Activated CD4-positive, alpha-beta T cell treated with anti-CD3 and anti-CD28 coated beads, Interleukin-2, amount 10 ng/mL, durations not matched to agents 7 days and 5 days (primary cell): Measurements from ENCODE around the gene LOXL4. TPM values are rescaled to one million over a fixed set of nuclear protein-coding genes. Genes with fewer than 3 reads are reported as not detected.

Source experiments
- CTCF ChIA-PET: fragments of 350-600 bp; sonication (Branson Sonifier 250); formaldehyde crosslinking; loops from one replicate; lab custom pipeline; 2021; ENCODE audit warnings: antibody characterized with exemption; lab: Charles Lee
- POLR2A ChIA-PET: fragments of 350-600 bp; sonication (Branson Sonifier 250); formaldehyde crosslinking; loops from one replicate; lab custom pipeline; 2021; ENCODE audit warnings: antibody characterized with exemption; lab: Charles Lee
- DNase-seq: peaks from one replicate; pipeline ENCODE4 v3.0.0-alpha.2; 2020
- H3K27ac Mint-ChIP-seq: one replicate; pipeline ENCODE4 v1.8.0; 2021; ENCODE audit warnings: mild to moderate bottlenecking, moderate library complexity, mixed read lengths
- H3K27me3 Mint-ChIP-seq: one replicate; pipeline ENCODE4 v1.8.0; 2021; ENCODE audit warnings: mixed read lengths
- H3K36me3 Mint-ChIP-seq: one replicate; pipeline ENCODE4 v1.8.0; 2021; ENCODE audit warnings: low read depth, mixed read lengths
- H3K4me1 Mint-ChIP-seq: one replicate; pipeline ENCODE4 v1.8.0; 2021; ENCODE audit warnings: mixed read lengths
- H3K4me3 Mint-ChIP-seq: one replicate; pipeline ENCODE4 v1.8.0; 2021; ENCODE audit warnings: mild to moderate bottlenecking, moderate library complexity, mixed read lengths
- H3K9me3 Mint-ChIP-seq: one replicate; pipeline ENCODE4 v1.8.0; 2021; ENCODE audit warnings: mixed read lengths
- total RNA-seq, 2 experiments: library from RNA; stranded (reverse); gene quantifications; one replicate each; pipeline ENCODE4 v1.2.3, GENCODE V29; 2021

Gene LOXL4
- total RNA-seq, 2 experiments from 2014 or later: not detected

DNA sequence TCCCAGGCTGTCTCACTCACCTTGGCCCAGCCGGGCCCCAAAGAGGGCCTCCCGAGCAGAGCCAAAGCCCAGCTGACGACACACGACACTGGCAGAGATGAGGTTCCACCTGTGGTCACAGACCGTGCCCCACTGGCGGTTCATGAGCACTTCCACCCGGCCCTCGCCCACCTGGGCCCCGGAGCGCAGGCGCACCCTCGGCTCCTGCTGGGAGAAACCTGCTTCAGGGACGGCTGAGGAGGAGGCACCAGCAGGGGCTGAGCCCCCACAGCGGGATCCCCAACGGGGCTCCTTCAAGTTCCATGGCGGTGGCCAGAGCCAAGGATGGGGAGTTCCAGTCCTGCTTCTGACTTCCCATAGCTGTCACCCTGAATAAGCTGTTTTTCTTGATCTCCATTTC lies 10.0 kb downstream of the LOXL4 start:
- Mint-ChIP-seq H3K27ac (no peak overlapping the region), H3K27me3 (no peaks in the 10 kb centered on the region), H3K4me1 (no peaks in the 10 kb centered on the region), H3K4me3 (no peak overlapping the region), H3K9me3 (no peaks in the 10 kb centered on the region), H3K36me3 (no peaks in the 10 kb centered on the region)
- POLR2A ChIA-PET: no interaction called here
- DNase-seq: no peak
- CTCF ChIA-PET: no interaction called here

DNA sequence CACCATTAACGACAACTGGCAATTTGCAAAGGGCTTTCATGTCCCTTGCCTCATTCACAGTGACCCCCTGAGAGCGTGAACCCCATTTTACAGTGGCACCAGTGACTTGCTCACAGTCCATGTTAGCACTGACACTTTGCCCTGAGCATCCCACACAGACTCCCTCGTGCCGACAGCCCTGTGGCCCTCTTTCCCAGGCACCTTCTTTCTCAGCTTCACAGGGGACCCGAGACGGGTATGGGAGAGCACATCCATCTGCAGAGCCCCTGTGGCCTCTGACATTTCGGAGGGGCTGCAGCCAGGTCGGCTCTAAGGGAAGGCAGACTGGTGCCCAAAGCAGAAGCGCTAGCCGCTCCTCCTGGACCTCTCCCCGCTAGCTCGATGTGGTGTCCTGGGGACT lies 10.8 kb downstream of the LOXL4 start:
- ChIA-PET CTCF (no interaction called here), POLR2A (no interaction called here)
- Mint-ChIP-seq H3K9me3 (no peaks in the 10 kb centered on the region), H3K27ac (no peak overlapping the region), H3K36me3 (no peaks in the 10 kb centered on the region), H3K4me1 (no peaks in the 10 kb centered on the region), H3K4me3 (no peak overlapping the region), H3K27me3 (no peaks in the 10 kb centered on the region)
- no peak for DNase-seq

GRCh38 chr10:98256692-98257091 lies 11.3 kb downstream of the LOXL4 start:
- no peak overlapping the region for H3K4me3 Mint-ChIP-seq
- ChIA-PET CTCF (no interaction called here), POLR2A (no interaction called here)
- no peaks in the 10 kb centered on the region for H3K9me3 Mint-ChIP-seq
- no peaks in the 10 kb centered on the region for H3K36me3 Mint-ChIP-seq
- H3K27ac Mint-ChIP-seq: no peak overlapping the region
- no peaks in the 10 kb centered on the region for H3K27me3 Mint-ChIP-seq
- H3K4me1 Mint-ChIP-seq: no peaks in the 10 kb centered on the region
- no peak for DNase-seq

DNA sequence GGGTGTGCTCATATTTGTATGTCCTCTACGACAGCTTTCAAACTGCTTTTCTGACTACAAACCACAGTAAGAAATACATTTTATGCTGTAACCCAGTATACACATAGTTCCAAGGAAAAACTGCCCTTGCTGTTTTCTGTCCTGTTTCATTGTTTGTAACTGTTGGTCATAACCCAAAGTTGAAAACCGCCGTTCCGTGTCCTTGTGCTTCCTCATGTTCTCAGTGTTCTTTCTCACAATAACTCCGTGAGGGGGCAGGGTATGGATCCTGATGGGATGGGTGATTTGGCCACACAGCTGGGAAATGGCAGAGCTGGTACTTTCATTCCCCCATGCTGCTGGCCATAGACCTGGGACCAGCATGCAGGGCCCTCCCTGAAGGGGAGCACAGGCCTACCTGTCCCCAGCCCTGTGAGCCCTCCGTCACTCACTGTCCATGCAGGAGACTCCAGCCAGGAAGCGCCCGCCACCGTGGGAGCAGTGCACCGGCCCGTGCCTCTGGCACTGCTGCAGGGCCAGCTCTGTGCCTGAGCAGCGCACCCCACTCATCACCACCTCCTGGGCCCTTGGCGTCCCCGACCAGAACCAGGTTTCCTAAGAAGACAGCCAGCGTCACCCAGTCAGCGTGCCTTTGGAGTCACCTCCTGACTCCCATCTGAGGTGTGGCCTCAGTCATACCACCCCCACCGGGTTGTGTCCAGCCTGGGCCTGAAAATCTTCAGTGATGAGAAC lies 12.7 kb downstream of the LOXL4 start:
- no peaks in the 10 kb centered on the region for H3K9me3 Mint-ChIP-seq
- DNase-seq: no peak
- ChIA-PET CTCF (no interaction called here), POLR2A (no interaction called here)
- H3K4me3 Mint-ChIP-seq: no peak overlapping the region
- H3K27ac Mint-ChIP-seq: no peak overlapping the region
- no peaks in the 10 kb centered on the region for H3K4me1 Mint-ChIP-seq
- H3K36me3 Mint-ChIP-seq: no peaks in the 10 kb centered on the region
- H3K27me3 Mint-ChIP-seq: no peaks in the 10 kb centered on the region

- Mint-ChIP-seq H3K9me3 (no peaks in the 10 kb centered on the region), H3K4me3 (no peak overlapping the region), H3K27ac (no peak overlapping the region), H3K36me3 (no peaks in the 10 kb centered on the region), H3K4me1 (no peaks in the 10 kb centered on the region), H3K27me3 (no peaks in the 10 kb centered on the region)
- CTCF ChIA-PET: no interaction called here
- DNase-seq: no peak
- POLR2A ChIA-PET: no interaction called here
Measured at GRCh38 chr10:98254234-98254974, 13.6 kb downstream of the LOXL4 start.

- H3K27ac Mint-ChIP-seq: no peak overlapping the region
- ChIA-PET CTCF (interaction anchor here (0.6 kb wide), 1 partner anchor 862 kb away, joined by 4 read pairs; no protein-coding TSS in a partner anchor), POLR2A (no interaction called here)
- no peaks in the 10 kb centered on the region for H3K9me3 Mint-ChIP-seq
- no peaks in the 10 kb centered on the region for H3K27me3 Mint-ChIP-seq
- H3K4me1 Mint-ChIP-seq: no peaks in the 10 kb centered on the region
- no peaks in the 10 kb centered on the region for H3K36me3 Mint-ChIP-seq
- no peak for DNase-seq
- no peak overlapping the region for H3K4me3 Mint-ChIP-seq
Measured at GRCh38 chr10:98253499-98253898, 14.5 kb downstream of the LOXL4 start.

- CTCF ChIA-PET: no interaction called here
Measured at GRCh38 chr10:98252464-98252863, 15.5 kb downstream of the LOXL4 start.

GRCh38 chr10:98251399-98251798 lies 16.6 kb downstream of the LOXL4 start:
- ChIA-PET POLR2A (no interaction called here), CTCF (no interaction called here)
- Mint-ChIP-seq H3K9me3 (no peaks in the 10 kb centered on the region), H3K4me1 (peaks cover 3% of the 10 kb centered on the region), H3K36me3 (peaks cover 15% of the 10 kb centered on the region), H3K27ac (no peak overlapping the region), H3K27me3 (no peaks in the 10 kb centered on the region), H3K4me3 (no peak overlapping the region)
- no peak for DNase-seq

More at GRCh38 chr10:98252464-98252863, 15.5 kb downstream of the LOXL4 start:
- Mint-ChIP-seq H3K4me1 (no peaks in the 10 kb centered on the region), H3K9me3 (no peaks in the 10 kb centered on the region), H3K4me3 (no peak overlapping the region), H3K36me3 (peaks cover 6% of the 10 kb centered on the region), H3K27ac (no peak overlapping the region), H3K27me3 (no peaks in the 10 kb centered on the region)
- no peak for DNase-seq
- POLR2A ChIA-PET: no interaction called here

DNA sequence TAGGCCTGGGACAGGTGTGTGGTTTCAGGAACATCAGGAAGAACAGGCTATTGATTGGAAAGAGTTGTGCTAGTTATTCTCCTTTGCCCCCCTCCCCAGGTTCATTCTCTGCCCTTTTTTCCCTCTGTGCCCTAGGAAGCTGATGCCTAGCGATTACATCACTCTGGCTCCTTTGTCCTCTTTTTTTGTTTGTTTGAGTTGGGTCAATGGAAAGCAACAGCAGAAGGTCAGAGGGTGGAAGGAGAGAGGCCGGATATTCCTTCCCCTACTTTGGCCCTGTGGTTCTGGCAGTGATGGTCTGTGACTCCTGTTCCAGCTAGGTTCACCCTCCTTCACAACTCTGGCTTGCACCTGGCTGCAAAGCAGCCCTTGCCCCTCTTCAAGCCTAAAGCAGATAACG lies 18.9 kb downstream of the LOXL4 start:
- ChIA-PET POLR2A (no interaction called here), CTCF (interaction anchor here (0.9 to 1.3 kb wide), 2 partner anchors 11 to 15 kb away, joined by 3 read pairs; no protein-coding TSS in a partner anchor)
- no peak for DNase-seq
- H3K27ac Mint-ChIP-seq: no peak overlapping the region
- no peak overlapping the region for H3K4me3 Mint-ChIP-seq
- H3K27me3 Mint-ChIP-seq: no peaks in the 10 kb centered on the region
- H3K4me1 Mint-ChIP-seq: peaks cover 5% of the 10 kb centered on the region
- H3K36me3 Mint-ChIP-seq: peaks cover 29% of the 10 kb centered on the region
- H3K9me3 Mint-ChIP-seq: no peaks in the 10 kb centered on the region

GRCh38 chr10:98248018-98248417 lies 20.0 kb downstream of the LOXL4 start:
- ChIA-PET POLR2A (no interaction called here), CTCF (interaction anchor here (1.3 kb wide), 1 partner anchor 10 kb away, joined by 3 read pairs; no protein-coding TSS in a partner anchor)
- H3K27me3 Mint-ChIP-seq: no peaks in the 10 kb centered on the region
- H3K4me1 Mint-ChIP-seq: peaks cover 5% of the 10 kb centered on the region
- no peak overlapping the region for H3K27ac Mint-ChIP-seq
- no peak overlapping the region for H3K4me3 Mint-ChIP-seq
- no peaks in the 10 kb centered on the region for H3K9me3 Mint-ChIP-seq
- H3K36me3 Mint-ChIP-seq: peaks cover 32% of the 10 kb centered on the region
- no peak for DNase-seq

DNA sequence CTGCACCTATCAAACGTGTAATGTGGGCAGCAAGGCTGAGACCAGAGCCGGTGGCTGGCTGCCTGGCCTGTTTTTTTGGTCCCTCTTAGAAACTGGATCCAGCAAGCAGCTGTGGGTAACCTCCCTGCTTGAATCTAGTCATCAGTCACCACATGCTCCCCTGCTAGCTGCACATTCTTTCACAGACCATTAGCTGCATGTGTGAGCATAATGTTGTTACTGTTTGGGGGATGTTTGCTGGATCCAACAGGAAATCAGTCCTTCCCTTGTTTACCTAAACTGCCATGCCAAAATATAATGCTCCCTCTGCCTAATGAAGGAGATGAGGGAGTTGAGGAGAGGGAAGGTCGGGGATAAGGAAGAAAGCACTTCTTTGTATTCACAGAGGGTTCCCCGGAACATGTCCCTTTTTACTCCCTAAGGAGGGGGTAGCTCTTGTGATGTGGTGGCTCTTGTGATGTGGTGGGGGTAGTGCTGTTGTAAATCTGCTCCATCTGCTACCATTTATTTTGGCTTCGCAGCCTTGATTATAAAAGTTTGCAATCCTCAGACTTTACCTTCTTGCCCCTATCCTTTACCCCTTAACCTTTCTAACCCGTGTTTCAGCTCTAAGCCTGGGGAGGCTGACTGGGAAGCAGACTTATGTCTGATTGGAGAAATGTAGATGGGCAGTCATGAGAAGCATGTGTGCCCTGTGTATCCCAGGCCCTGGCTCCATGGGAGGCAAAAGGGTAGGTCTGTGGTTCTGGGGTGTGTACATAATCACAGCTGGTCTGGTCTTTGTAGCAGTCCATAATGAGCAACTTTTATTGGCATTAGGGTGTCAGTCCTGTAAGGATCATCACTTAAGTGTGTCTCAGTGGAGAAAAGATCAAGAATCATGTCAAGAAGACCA lies 20.8 kb downstream of the LOXL4 start:
- Mint-ChIP-seq H3K9me3 (no peaks in the 10 kb centered on the region), H3K27ac (no peak overlapping the region), H3K36me3 (peaks cover 36% of the 10 kb centered on the region), H3K4me3 (no peak overlapping the region), H3K4me1 (peaks cover 5% of the 10 kb centered on the region), H3K27me3 (no peaks in the 10 kb centered on the region)
- POLR2A ChIA-PET: no interaction called here
- CTCF ChIA-PET: interaction anchor here (0.6 kb wide), 1 partner anchor 621 kb away, joined by 6 read pairs; no protein-coding TSS in a partner anchor
- no peak for DNase-seq

GRCh38 chr10:98244586-98244985 lies 23.4 kb downstream of the LOXL4 start:
- Mint-ChIP-seq H3K4me1 (peaks cover 5% of the 10 kb centered on the region), H3K9me3 (no peaks in the 10 kb centered on the region), H3K27me3 (no peaks in the 10 kb centered on the region), H3K4me3 (no peak overlapping the region), H3K27ac (no peak overlapping the region), H3K36me3 (peaks cover 42% of the 10 kb centered on the region)
- DNase-seq: no peak
- CTCF ChIA-PET: no interaction called here
- POLR2A ChIA-PET: no interaction called here
